ENCODE measurements around the gene PEX11G.

Gene PEX11G

DNA sequence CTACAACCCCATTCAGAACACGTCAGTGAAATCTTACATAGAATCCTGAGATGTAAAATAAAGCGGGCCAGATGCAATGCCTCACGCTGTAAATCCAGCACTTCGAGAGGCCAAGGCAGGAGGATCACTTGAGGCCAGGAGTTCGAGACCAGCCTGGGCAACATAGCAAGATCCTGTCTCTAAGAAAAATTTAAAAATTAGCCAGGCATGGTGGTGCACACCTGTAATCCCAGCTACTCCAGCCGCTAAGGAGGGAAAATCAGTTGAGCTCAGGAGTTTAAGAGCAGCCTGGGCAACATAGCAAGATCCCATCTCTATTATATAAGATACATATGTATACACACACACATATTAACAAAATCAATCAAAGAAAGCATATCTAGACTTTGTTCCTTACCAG, 41.2 kb downstream of the PEX11G start:
- Histone ChIP-seq H3K4me3 (ENCODE audit: low read length) (no peak overlapping the region), H3K4me1 (ENCODE audit: low read length) (no peaks in the 10 kb centered on the region), H3K4me2 (ENCODE audit: low read depth, low read length) (no peak overlapping the region), H3K9me2 (replicated peaks; ENCODE audit: insufficient read depth, low read length) (no peaks in the 10 kb centered on the region), H2AFZ (ENCODE audit: low read length) (no peak overlapping the region), H4K20me1 (ENCODE audit: insufficient read depth, low read length) (no peaks in the 10 kb centered on the region), H3K36me3 (replicated peaks; ENCODE audit: insufficient read depth, low read length) (peaks cover 4% of the 10 kb centered on the region; the same call in 1 of the 2 replicates), H3F3A (ENCODE audit: insufficient read depth, low read length) (no peaks in the 10 kb centered on the region), H3K79me2 (ENCODE audit: low read length) (0 out of 2 replicates have a peak, but pooled peaks cover 8% of the 10 kb centered on the region), H3K9ac (ENCODE audit: low read length) (no peak overlapping the region), H3K9me3 (replicated peaks; ENCODE audit: insufficient read depth, low read length) (no peaks in the 10 kb centered on the region), H3K27ac (ENCODE audit: low read length) (no peak overlapping the region), H3K27me3 (replicated peaks; ENCODE audit: insufficient read depth, low read length) (no peaks in the 10 kb centered on the region)
- TF ChIP-seq EZH2phosphoT487 (IDR thresholded peaks at IDR 0.05; ENCODE audit: low read length) = no peak
- no peak for TF ChIP-seq CTCF (IDR thresholded peaks at IDR 0.05; ENCODE audit: low read length)
- no peak for TF ChIP-seq EZH2 (optimal IDR thresholded peaks at IDR 0.05; ENCODE audit: low read depth, low read length)
- no peak for DNase-seq

- 0 out of 2 replicates have a peak, but pooled peaks cover under 1% of the 10 kb centered on the region for H3K79me2 ChIP-seq (ENCODE audit: low read length)
- no peak overlapping the region for H3K4me2 ChIP-seq (ENCODE audit: low read depth, low read length)
- H3K9me2 ChIP-seq (replicated peaks; ENCODE audit: insufficient read depth, low read length) = no peaks in the 10 kb centered on the region
- H3K9me3 ChIP-seq (replicated peaks; ENCODE audit: insufficient read depth, low read length) = no peaks in the 10 kb centered on the region
- TF ChIP-seq EZH2phosphoT487 (IDR thresholded peaks at IDR 0.05; ENCODE audit: low read length) = no peak
- TF ChIP-seq CTCF (IDR thresholded peaks at IDR 0.05; ENCODE audit: low read length) = no peak
- TF ChIP-seq EZH2 (optimal IDR thresholded peaks at IDR 0.05; ENCODE audit: low read depth, low read length) = no peak
- no peaks in the 10 kb centered on the region for H3F3A ChIP-seq (ENCODE audit: insufficient read depth, low read length)
- H3K4me3 ChIP-seq (ENCODE audit: low read length) = no peak overlapping the region
- no peak overlapping the region for H3K9ac ChIP-seq (ENCODE audit: low read length)
- H3K4me1 ChIP-seq (ENCODE audit: low read length) = no peaks in the 10 kb centered on the region
- no peak for DNase-seq
- H2AFZ ChIP-seq (ENCODE audit: low read length) = no peak overlapping the region
- H3K36me3 ChIP-seq (replicated peaks; ENCODE audit: insufficient read depth, low read length) = no peaks in the 10 kb centered on the region
- H3K27ac ChIP-seq (ENCODE audit: low read length) = no peak overlapping the region
- H3K27me3 ChIP-seq (replicated peaks; ENCODE audit: insufficient read depth, low read length) = no peaks in the 10 kb centered on the region
- no peaks in the 10 kb centered on the region for H4K20me1 ChIP-seq (ENCODE audit: insufficient read depth, low read length)
These were observed 43.7 kb downstream of the PEX11G start for GRCh38 chr19:7445104-7445503.

GRCh38 chr19:7444042-7444441, 44.8 kb downstream of the PEX11G start:
- Histone ChIP-seq H3F3A (ENCODE audit: insufficient read depth, low read length) (no peaks in the 10 kb centered on the region), H4K20me1 (ENCODE audit: insufficient read depth, low read length) (no peaks in the 10 kb centered on the region), H3K9ac (ENCODE audit: low read length) (no peak overlapping the region), H3K4me3 (ENCODE audit: low read length) (no peak overlapping the region), H3K27me3 (replicated peaks; ENCODE audit: insufficient read depth, low read length) (no peaks in the 10 kb centered on the region), H3K9me3 (replicated peaks; ENCODE audit: insufficient read depth, low read length) (no peaks in the 10 kb centered on the region), H3K9me2 (replicated peaks; ENCODE audit: insufficient read depth, low read length) (no peaks in the 10 kb centered on the region), H3K79me2 (ENCODE audit: low read length) (no peaks in the 10 kb centered on the region), H3K4me1 (ENCODE audit: low read length) (no peaks in the 10 kb centered on the region), H3K4me2 (ENCODE audit: low read depth, low read length) (no peak overlapping the region), H3K36me3 (replicated peaks; ENCODE audit: insufficient read depth, low read length) (no peaks in the 10 kb centered on the region), H3K27ac (ENCODE audit: low read length) (no peak overlapping the region), H2AFZ (ENCODE audit: low read length) (no peak overlapping the region)
- no peak for TF ChIP-seq CTCF (IDR thresholded peaks at IDR 0.05; ENCODE audit: low read length)
- TF ChIP-seq EZH2phosphoT487 (IDR thresholded peaks at IDR 0.05; ENCODE audit: low read length) = no peak
- no peak for TF ChIP-seq EZH2 (optimal IDR thresholded peaks at IDR 0.05; ENCODE audit: low read depth, low read length)
- no peak for DNase-seq

Measured in MM.1S (cell line).